BLaER1 treated with 17β-estradiol and CSF1 and Interleukin-3, amounts not matched to agents 10 nM and 100 nM (cell line): ENCODE measurements around the gene PSKH1.

ENCODE experiments used
- H3K27ac ChIP-seq, 11 experiments: shearing (Covaris generic); formaldehyde crosslinking; 2 replicates each; pipeline ENCODE4 v1.8.1; 2022
- H3K27me3 ChIP-seq, 11 experiments: shearing (Covaris generic); formaldehyde crosslinking; 2 replicates each; pipeline ENCODE4 v1.8.1; 2022
- H3K36me3 ChIP-seq, 11 experiments: shearing (Covaris generic); formaldehyde crosslinking; 2 replicates each; pipeline ENCODE4 v1.8.1; 2022
- H3K4me1 ChIP-seq, 10 experiments: shearing (Covaris generic); formaldehyde crosslinking; 2 replicates each; pipeline ENCODE4 v1.8.1; 2022
- H3K4me2 ChIP-seq, 11 experiments: shearing (Covaris generic); formaldehyde crosslinking; 2 replicates each; pipeline ENCODE4 v1.8.1; 2022
- H3K4me3 ChIP-seq, 10 experiments: shearing (Covaris generic); formaldehyde crosslinking; 2 replicates each; pipeline ENCODE4 v1.8.1; 2022
- H3K9ac ChIP-seq, 11 experiments: shearing (Covaris generic); formaldehyde crosslinking; 2 replicates each; pipeline ENCODE4 v1.8.1; 2022
- H3K9me3 ChIP-seq, 11 experiments: shearing (Covaris generic); formaldehyde crosslinking; replicated peaks in 1 of 11; 2 replicates each; pipeline ENCODE4 v1.8.1; 2022
- H4K20me1 ChIP-seq, 11 experiments: shearing (Covaris generic); formaldehyde crosslinking; 2 replicates each; pipeline ENCODE4 v1.8.1; 2022
- Cebpa-rat ChIP-seq, 11 experiments: shearing (Covaris generic); IDR thresholded peaks; 2 replicates each; pipeline ENCODE4 v1.8.1; 2022

PSKH1 gene

DNA sequence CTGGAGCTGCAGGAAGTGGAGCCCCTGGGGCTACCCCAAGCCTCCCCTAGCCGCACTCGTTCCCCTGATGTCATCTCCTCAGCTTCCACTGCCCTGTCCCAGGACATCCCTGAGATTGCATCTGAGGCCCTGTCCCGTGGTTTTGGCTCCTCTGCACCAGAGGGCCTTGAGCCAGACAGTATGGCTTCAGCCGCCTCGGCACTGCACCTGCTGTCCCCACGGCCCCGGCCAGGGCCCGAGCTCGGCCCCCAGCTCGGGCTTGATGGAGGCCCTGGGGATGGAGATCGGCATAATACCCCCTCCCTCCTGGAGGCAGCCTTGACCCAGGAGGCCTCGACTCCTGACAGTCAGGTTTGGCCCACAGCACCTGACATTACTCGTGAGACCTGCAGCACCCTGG lies 12.5 kb upstream of the PSKH1 start:
- no peak overlapping the region for H3K4me3 ChIP-seq
- H3K9me3 ChIP-seq: no peaks in the 10 kb centered on the region
- peaks cover 0 to 9% (median 5%) of the 10 kb centered on the region in 10 experiments; a peak in 13 of 20 replicates for H3K4me1 ChIP-seq
- no peak overlapping the region for H3K27ac ChIP-seq
- peaks cover 98 to 100% (median 99%) of the 10 kb centered on the region in 11 experiments for H3K36me3 ChIP-seq
- no peaks in the 10 kb centered on the region for H3K27me3 ChIP-seq
- no peak overlapping the region for H3K4me2 ChIP-seq
- no peak overlapping the region for H3K9ac ChIP-seq
- H4K20me1 ChIP-seq: peaks cover 14 to 98% (median 70%) of the 10 kb centered on the region in 11 experiments; a peak in 20 of 22 replicates
- TF ChIP-seq Cebpa-rat (IDR thresholded peaks at IDR 0.05): no peak

DNA sequence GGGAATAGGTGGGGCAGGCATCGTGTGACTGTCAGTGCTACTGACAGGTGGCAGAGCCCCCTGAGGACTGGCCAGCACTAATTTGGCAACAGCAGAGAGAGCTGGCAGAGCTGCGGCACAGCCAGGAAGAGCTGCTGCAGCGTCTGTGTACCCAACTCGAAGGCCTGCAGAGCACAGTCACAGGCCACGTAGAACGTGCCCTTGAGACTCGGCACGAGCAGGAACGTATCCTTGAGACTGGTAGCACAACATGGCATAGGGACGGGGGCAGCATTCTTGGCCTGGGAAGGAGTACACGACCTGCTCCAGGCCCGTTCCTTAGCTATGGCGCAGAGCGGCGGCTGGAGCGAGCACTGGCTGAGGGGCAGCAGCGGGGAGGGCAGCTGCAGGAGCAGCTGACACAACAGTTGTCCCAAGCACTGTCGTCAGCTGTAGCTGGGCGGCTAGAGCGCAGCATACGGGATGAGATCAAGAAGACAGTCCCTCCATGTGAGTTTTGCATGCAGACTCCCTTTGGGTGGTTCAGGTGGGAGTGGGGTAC lies 11.4 kb upstream of the PSKH1 start:
- no peaks in the 10 kb centered on the region for H3K4me1 ChIP-seq
- H3K4me2 ChIP-seq: no peak overlapping the region
- H3K36me3 ChIP-seq: peaks cover 97 to 100% (median 99%) of the 10 kb centered on the region in 11 experiments
- no peak overlapping the region for H3K9ac ChIP-seq
- H4K20me1 ChIP-seq: peaks cover 4 to 98% (median 59%) of the 10 kb centered on the region in 11 experiments; a peak in 19 of 22 replicates
- no peak overlapping the region for H3K4me3 ChIP-seq
- no peak for TF ChIP-seq Cebpa-rat (IDR thresholded peaks at IDR 0.05)
- H3K9me3 ChIP-seq: no peaks in the 10 kb centered on the region
- no peaks in the 10 kb centered on the region for H3K27me3 ChIP-seq
- no peak overlapping the region for H3K27ac ChIP-seq

GRCh38 chr16:67882374-67883145 lies 10.5 kb upstream of the PSKH1 start:
- Histone ChIP-seq H3K27ac (no peak overlapping the region), H3K4me1 (no peaks in the 10 kb centered on the region), H3K4me3 (no peak overlapping the region), H4K20me1 (peaks cover 4 to 91% (median 50%) of the 10 kb centered on the region in 11 experiments; a peak in 19 of 22 replicates), H3K27me3 (no peaks in the 10 kb centered on the region), H3K36me3 (peaks cover 93 to 100% (median 96%) of the 10 kb centered on the region in 11 experiments), H3K9ac (no peak overlapping the region), H3K4me2 (no peak overlapping the region), H3K9me3 (no peaks in the 10 kb centered on the region)
- no peak for TF ChIP-seq Cebpa-rat (IDR thresholded peaks at IDR 0.05)

DNA sequence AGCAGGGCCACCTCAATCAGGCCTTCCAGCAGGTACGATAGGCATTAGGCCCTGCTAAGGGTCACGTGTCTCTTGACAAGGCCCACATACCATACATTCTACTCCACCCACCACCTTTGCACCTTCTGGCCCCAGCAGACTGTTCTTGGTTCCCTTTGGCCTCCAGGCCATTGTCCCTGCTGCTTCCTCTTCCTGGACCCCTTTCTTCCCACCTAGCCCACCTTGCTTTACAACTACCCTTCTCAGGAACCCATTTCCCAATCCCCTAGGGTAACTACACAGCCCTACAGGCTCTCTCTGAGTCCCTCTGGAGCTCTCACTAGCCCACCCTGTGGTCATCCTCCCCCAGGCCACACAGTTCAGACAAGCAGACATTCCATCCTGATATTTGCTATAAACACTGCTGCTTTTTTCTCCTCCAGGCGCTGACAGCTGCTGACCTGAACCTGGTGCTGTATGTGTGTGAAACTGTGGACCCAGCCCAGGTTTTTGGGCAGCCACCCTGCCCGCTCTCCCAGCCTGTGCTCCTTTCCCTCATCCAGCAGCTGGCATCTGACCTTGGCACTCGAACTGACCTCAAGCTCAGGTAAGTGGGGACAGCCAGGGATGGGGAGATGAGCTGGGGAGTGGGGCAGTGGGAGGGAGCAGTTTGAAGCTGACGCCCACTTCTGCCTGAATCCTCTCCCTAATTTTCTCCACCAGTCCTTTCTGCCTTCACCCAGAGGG lies 9.7 kb upstream of the PSKH1 start:
- no peak for TF ChIP-seq Cebpa-rat (IDR thresholded peaks at IDR 0.05)
- H3K9me3 ChIP-seq: no peaks in the 10 kb centered on the region
- no peak overlapping the region for H3K9ac ChIP-seq
- no peaks in the 10 kb centered on the region for H3K4me1 ChIP-seq
- H3K36me3 ChIP-seq: peaks cover 85 to 100% (median 89%) of the 10 kb centered on the region in 11 experiments
- no peak overlapping the region for H3K27ac ChIP-seq
- peaks cover 4 to 83% (median 49%) of the 10 kb centered on the region in 11 experiments; a peak in 19 of 22 replicates for H4K20me1 ChIP-seq
- no peak overlapping the region for H3K4me2 ChIP-seq
- no peak overlapping the region for H3K4me3 ChIP-seq
- H3K27me3 ChIP-seq: no peaks in the 10 kb centered on the region

GRCh38 chr16:67883872-67884261 lies 9.2 kb upstream of the PSKH1 start:
- H3K27me3 ChIP-seq: no peaks in the 10 kb centered on the region
- no peak overlapping the region for H3K4me2 ChIP-seq
- H3K9me3 ChIP-seq: no peaks in the 10 kb centered on the region
- peaks cover 4 to 78% (median 49%) of the 10 kb centered on the region in 11 experiments; a peak in 19 of 22 replicates for H4K20me1 ChIP-seq
- no peaks in the 10 kb centered on the region for H3K4me1 ChIP-seq
- no peak overlapping the region for H3K27ac ChIP-seq
- peaks cover 80 to 97% (median 83%) of the 10 kb centered on the region in 11 experiments for H3K36me3 ChIP-seq
- H3K4me3 ChIP-seq: no peak overlapping the region
- no peak for TF ChIP-seq Cebpa-rat (IDR thresholded peaks at IDR 0.05)
- H3K9ac ChIP-seq: no peak overlapping the region

GRCh38 chr16:67884684-67885083 lies 8.4 kb upstream of the PSKH1 start, which contains the start of gene NRN1L:
Gene NRN1L (plus strand): TSS chr16:67884885. CDS start chr16:67884904, 19 bp downstream.
- H3K9ac ChIP-seq: no peak within 1 kb of the TSS; a peak in 2 of 22 replicates
- H3K27me3 ChIP-seq: no peaks in the 10 kb centered on the region
- peaks cover 71 to 89% (median 75%) of the 10 kb centered on the region in 11 experiments for H3K36me3 ChIP-seq
- H3K4me2 ChIP-seq: no peak within 1 kb of the TSS
- no peaks in the 10 kb centered on the region for H3K9me3 ChIP-seq
- no peaks in the 10 kb centered on the region for H3K4me1 ChIP-seq
- peaks cover 4 to 70% (median 49%) of the 10 kb centered on the region in 11 experiments; a peak in 19 of 22 replicates for H4K20me1 ChIP-seq
- TF ChIP-seq Cebpa-rat (IDR thresholded peaks at IDR 0.05): no peak
- no peak within 1 kb of the TSS for H3K4me3 ChIP-seq
- no peak within 1 kb of the TSS for H3K27ac ChIP-seq

DNA sequence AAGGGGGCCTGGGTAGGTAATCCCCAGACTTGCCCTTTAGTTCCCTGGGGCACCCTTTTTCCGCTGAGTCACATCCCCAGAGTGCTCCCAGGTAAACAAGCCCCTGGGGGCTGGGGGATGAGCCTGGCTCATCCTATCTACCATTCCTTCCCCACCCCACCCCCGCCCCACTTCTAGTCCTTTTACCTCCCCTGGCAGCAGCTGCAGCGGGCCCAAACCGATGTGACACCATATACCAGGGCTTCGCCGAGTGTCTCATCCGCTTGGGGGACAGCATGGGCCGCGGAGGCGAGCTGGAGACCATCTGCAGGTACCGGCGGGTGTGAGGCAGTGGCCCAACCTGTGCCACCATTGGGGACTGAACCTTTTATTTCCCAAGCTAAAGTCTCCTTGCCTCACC lies 7.5 kb upstream of the PSKH1 start:
- Histone ChIP-seq H3K27me3 (no peaks in the 10 kb centered on the region), H3K4me2 (no peak overlapping the region), H3K9me3 (no peaks in the 10 kb centered on the region), H3K4me3 (no peak overlapping the region), H4K20me1 (peaks cover 4 to 61% (median 42%) of the 10 kb centered on the region in 11 experiments; a peak in 19 of 22 replicates), H3K36me3 (peaks cover 63 to 80% (median 66%) of the 10 kb centered on the region in 11 experiments), H3K4me1 (no peaks in the 10 kb centered on the region), H3K9ac (no peak overlapping the region), H3K27ac (no peak overlapping the region)
- no peak for TF ChIP-seq Cebpa-rat (IDR thresholded peaks at IDR 0.05)

- H3K4me3 ChIP-seq: no peak overlapping the region
- no peaks in the 10 kb centered on the region for H3K4me1 ChIP-seq
- 0 out of 22 replicates have a peak overlapping the region, but pooled peaks of 1 of the 11 experiments have one; percentile 31 for H3K9ac ChIP-seq
- H3K27ac ChIP-seq: no peak overlapping the region
- H3K27me3 ChIP-seq: no peaks in the 10 kb centered on the region
- no peak overlapping the region for H3K4me2 ChIP-seq
- H4K20me1 ChIP-seq: peaks cover 4 to 57% (median 39%) of the 10 kb centered on the region in 11 experiments; a peak in 19 of 22 replicates
- no peak for TF ChIP-seq Cebpa-rat (IDR thresholded peaks at IDR 0.05)
- H3K9me3 ChIP-seq: no peaks in the 10 kb centered on the region
- H3K36me3 ChIP-seq: peaks cover 58 to 76% (median 62%) of the 10 kb centered on the region in 11 experiments
These were observed 7.1 kb upstream of the PSKH1 start for GRCh38 chr16:67885976-67886375.

GRCh38 chr16:67886387-67886786 lies 6.7 kb upstream of the PSKH1 start:
- Histone ChIP-seq H3K9me3 (no peaks in the 10 kb centered on the region), H3K36me3 (peaks cover 54 to 72% (median 58%) of the 10 kb centered on the region in 11 experiments), H4K20me1 (peaks cover 4 to 53% (median 35%) of the 10 kb centered on the region in 11 experiments; a peak in 19 of 22 replicates), H3K4me3 (no peak overlapping the region), H3K4me1 (no peaks in the 10 kb centered on the region), H3K27me3 (no peaks in the 10 kb centered on the region), H3K27ac (no peak overlapping the region), H3K4me2 (no peak overlapping the region), H3K9ac (0 out of 22 replicates have a peak overlapping the region, but pooled peaks of 2 of the 11 experiments have one; percentile 6 to 31)
- no peak for TF ChIP-seq Cebpa-rat (IDR thresholded peaks at IDR 0.05)
